ENCODE data around the gene COA1. TPM values are rescaled to one million over a fixed set of nuclear protein-coding genes. Genes with fewer than 3 reads are reported as not detected.
A peak's percentile ranks its signal among the peaks of the same experiment; 100 is the strongest.

Gene COA1
- total RNA-seq, 2 donors from 2014 or later, result 53.6 to 56.0 TPM

DNA sequence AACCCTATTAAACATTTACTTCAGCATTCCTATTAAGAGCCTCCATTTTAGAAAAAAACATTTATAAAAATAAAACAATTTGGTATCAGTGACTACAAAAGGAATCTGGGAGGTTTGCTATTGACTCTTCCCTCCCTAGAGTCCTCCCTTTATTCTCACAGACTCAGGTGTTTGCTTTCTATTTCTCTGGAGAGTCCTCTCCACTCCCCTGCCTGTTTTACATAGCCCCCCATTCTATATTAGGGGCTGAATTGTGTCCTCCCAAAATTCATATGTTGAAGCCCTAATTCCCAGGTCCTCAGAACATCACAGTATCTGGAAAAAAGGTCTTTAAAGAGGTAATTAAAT is 69.8 kb downstream of the COA1 start:
- Histone ChIP-seq H3K27ac (peak overlapping the region in 1 of 2 donors; percentile 19), H3K4me3 (no peak overlapping the region), H3K36me3 (no peaks in the 10 kb centered on the region), H3K27me3 (no peaks in the 10 kb centered on the region), H3K9me3 (no peaks in the 10 kb centered on the region), H3K4me1 (no peaks in the 10 kb centered on the region)
- DNase-seq (ENCODE audit: low spot score), result no peak
- TF ChIP-seq, protein P1, sequence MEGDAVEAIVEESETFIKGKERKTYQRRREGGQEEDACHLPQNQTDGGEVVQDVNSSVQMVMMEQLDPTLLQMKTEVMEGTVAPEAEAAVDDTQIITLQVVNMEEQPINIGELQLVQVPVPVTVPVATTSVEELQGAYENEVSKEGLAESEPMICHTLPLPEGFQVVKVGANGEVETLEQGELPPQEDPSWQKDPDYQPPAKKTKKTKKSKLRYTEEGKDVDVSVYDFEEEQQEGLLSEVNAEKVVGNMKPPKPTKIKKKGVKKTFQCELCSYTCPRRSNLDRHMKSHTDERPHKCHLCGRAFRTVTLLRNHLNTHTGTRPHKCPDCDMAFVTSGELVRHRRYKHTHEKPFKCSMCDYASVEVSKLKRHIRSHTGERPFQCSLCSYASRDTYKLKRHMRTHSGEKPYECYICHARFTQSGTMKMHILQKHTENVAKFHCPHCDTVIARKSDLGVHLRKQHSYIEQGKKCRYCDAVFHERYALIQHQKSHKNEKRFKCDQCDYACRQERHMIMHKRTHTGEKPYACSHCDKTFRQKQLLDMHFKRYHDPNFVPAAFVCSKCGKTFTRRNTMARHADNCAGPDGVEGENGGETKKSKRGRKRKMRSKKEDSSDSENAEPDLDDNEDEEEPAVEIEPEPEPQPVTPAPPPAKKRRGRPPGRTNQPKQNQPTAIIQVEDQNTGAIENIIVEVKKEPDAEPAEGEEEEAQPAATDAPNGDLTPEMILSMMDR (IDR thresholded peaks at IDR 0.05), result no peak

GRCh38 chr7:43658718-43659548 is 70.4 kb downstream of the COA1 start:
- Histone ChIP-seq H3K27ac (peak overlapping the region in 1 of 2 donors; percentile 19), H3K36me3 (no peaks in the 10 kb centered on the region), H3K9me3 (no peaks in the 10 kb centered on the region), H3K27me3 (no peaks in the 10 kb centered on the region), H3K4me1 (no peaks in the 10 kb centered on the region), H3K4me3 (no peak overlapping the region)
- no peak for DNase-seq (ENCODE audit: low spot score)
- TF ChIP-seq, protein P1 (IDR thresholded peaks at IDR 0.05), result no peak

DNA sequence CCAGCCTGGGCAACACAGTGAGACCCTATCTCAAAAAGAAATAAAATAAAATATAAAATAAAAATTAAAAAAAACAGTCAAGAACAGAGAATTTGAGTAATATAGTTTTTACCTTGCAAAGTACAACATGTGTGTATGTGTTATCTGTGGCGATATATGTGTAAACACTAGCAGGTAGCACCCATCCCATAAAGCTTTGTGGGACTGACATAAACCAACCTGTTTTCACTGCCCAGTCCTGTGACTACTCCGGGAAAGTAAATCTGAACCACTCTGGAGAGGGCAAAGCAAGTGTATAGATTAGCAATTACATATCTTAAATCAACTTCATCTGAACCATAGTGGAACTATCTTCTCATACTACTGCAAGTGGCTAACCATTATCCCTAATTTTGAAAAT is 72.3 kb downstream of the COA1 start:
- H3K27me3 ChIP-seq, result no peaks in the 10 kb centered on the region
- no peaks in the 10 kb centered on the region for H3K9me3 ChIP-seq
- peaks cover 0 to 2% of the 10 kb centered on the region in 2 donors for H3K4me1 ChIP-seq
- no peak overlapping the region for H3K4me3 ChIP-seq
- no peaks in the 10 kb centered on the region for H3K36me3 ChIP-seq
- no peak for DNase-seq (ENCODE audit: low spot score)
- H3K27ac ChIP-seq, result no peak overlapping the region
- TF ChIP-seq, protein P1 (IDR thresholded peaks at IDR 0.05), result no peak

DNA sequence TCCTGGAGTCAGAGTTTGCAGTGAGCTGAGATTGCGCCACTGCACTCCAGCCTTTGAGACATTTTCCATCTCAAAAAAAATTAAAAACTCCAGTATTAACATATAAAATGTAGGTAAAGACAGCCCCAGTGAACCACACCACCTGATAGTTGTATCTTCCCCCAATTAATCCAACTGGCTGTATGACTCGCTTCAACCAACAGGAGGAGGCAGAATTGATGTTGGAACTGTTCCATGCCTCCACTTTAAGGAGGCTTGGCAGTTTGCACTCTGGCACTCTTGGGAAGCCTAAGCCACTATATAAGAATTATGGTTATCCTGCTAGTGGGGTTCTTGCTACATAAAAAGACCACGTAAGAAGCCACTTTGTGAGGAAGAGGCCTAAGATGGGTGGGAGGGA is 73.7 kb downstream of the COA1 start:
- no peaks in the 10 kb centered on the region for H3K27me3 ChIP-seq
- H3K4me3 ChIP-seq, result no peak overlapping the region
- no peak for DNase-seq (ENCODE audit: low spot score)
- H3K4me1 ChIP-seq, result peaks cover 0 to 16% of the 10 kb centered on the region in 2 donors
- H3K9me3 ChIP-seq, result no peaks in the 10 kb centered on the region
- no peaks in the 10 kb centered on the region for H3K36me3 ChIP-seq
- TF ChIP-seq, protein P1 (IDR thresholded peaks at IDR 0.05), result no peak
- H3K27ac ChIP-seq, result no peak overlapping the region

DNA sequence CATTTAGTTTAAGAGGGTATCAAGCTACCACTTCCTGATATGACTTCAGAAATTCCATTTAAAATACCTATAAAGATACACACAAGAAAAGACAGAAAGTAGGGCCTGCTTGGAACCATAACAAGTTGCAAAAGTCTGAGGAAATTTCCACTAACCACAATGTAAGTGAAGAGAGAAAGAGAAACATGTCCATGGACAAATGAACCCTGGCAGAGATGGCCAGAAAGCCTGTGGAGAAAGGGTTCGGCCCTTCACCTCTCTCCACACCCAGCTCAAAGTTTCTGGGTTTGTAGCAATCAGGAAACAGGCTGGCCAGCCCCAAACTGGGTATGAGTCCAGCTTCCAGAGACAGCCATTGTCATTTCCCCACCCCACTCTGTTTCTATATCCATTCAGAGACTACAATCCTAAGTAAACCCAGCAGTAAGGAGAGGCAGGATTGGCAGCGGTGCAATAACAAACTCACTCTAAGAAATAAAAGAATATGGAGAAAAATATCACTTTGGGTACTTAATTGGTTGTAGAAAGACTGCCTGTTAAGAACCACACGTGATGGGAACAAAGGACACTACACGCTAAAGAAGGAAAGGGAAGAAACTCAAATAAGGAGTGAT is 75.3 kb downstream of the COA1 start:
- no peaks in the 10 kb centered on the region for H3K36me3 ChIP-seq
- H3K9me3 ChIP-seq, result no peaks in the 10 kb centered on the region
- H3K4me3 ChIP-seq, result no peak overlapping the region
- TF ChIP-seq, protein P1 (IDR thresholded peaks at IDR 0.05), result no peak
- H3K27me3 ChIP-seq, result no peaks in the 10 kb centered on the region
- H3K27ac ChIP-seq, result no peak overlapping the region
- DNase-seq (ENCODE audit: low spot score), result no peak
- peaks cover 0 to 32% of the 10 kb centered on the region in 2 donors for H3K4me1 ChIP-seq
